ENCODE data around the gene TUT7. TPM values are rescaled to one million over a fixed set of nuclear protein-coding genes. Genes with fewer than 3 reads are reported as not detected.

Gene TUT7
- total RNA-seq, 2 experiments from 2014 or later = 29.2 to 43.4 TPM

- Histone ChIP-seq H3K79me2 (ENCODE audit: insufficient read depth, low read depth, low read length) (peaks cover 69% of the 10 kb centered on the region), H4K20me1 (ENCODE audit: insufficient read depth, low read length) (peaks cover 18% of the 10 kb centered on the region)
- TF ChIP-seq EZH2phosphoT487 (IDR thresholded peaks at IDR 0.05; ENCODE audit: borderline replicate concordance, low read depth, low read length) (no peak), CTCF (conservative IDR thresholded peaks at IDR 0.05; ENCODE audit: low read length) (no peak)
Observed at GRCh38 chr9:86277072-86277471, 77.1 kb downstream of the TUT7 start.

GRCh38 chr9:86275962-86276361 is 78.2 kb downstream of the TUT7 start:
- TF ChIP-seq CTCF (conservative IDR thresholded peaks at IDR 0.05; ENCODE audit: low read length) (peak; percentile 49), EZH2phosphoT487 (IDR thresholded peaks at IDR 0.05; ENCODE audit: borderline replicate concordance, low read depth, low read length) (no peak)
- H3K4me1 ChIP-seq (ENCODE audit: insufficient read depth, low read length, poor library complexity, severe bottlenecking) = peaks cover 6% of the 10 kb centered on the region
- DNase-seq (ENCODE audit: low spot score) = peak; percentile 33

More at GRCh38 chr9:86277072-86277471, 77.1 kb downstream of the TUT7 start:
- Histone ChIP-seq H3K27ac (ENCODE audit: low read depth, low read length, poor library complexity, severe bottlenecking) (no peak overlapping the region), H3K36me3 (ENCODE audit: insufficient read depth, low read length) (peaks cover 44% of the 10 kb centered on the region), H3K4me1 (ENCODE audit: insufficient read depth, low read length, poor library complexity, severe bottlenecking) (peaks cover 7% of the 10 kb centered on the region), H3K9me3 (ENCODE audit: low read length) (no peaks in the 10 kb centered on the region), H3K9me2 (ENCODE audit: insufficient read depth, low read length) (no peaks in the 10 kb centered on the region), H3K4me3 (ENCODE audit: low read depth, low read length, poor library complexity, severe bottlenecking) (no peak overlapping the region), H2AFZ (ENCODE audit: low read length) (no peak overlapping the region), H3K4me2 (ENCODE audit: low read length) (no peak overlapping the region)
- CTCF ChIA-PET (ENCODE audit: unreplicated experiment) = no interaction called here
- intact Hi-C loops (cut with micrococcal nuclease; ENCODE audit: unreplicated experiment) = no loop called here
- no TSS peak for BruUV-seq (replicated peaks)
- no peak for DNase-seq (ENCODE audit: low spot score)
- POLR2A ChIA-PET = interaction anchor here (0.9 to 1.0 kb wide), 2 partner anchors 8 to 18 kb away, joined by 3 read pairs; no protein-coding TSS in a partner anchor

More at GRCh38 chr9:86275962-86276361, 78.2 kb downstream of the TUT7 start:
- peaks cover 17% of the 10 kb centered on the region for H4K20me1 ChIP-seq (ENCODE audit: insufficient read depth, low read length)
- H3K79me2 ChIP-seq (ENCODE audit: insufficient read depth, low read depth, low read length) = peaks cover 61% of the 10 kb centered on the region
- no peaks in the 10 kb centered on the region for H3K9me2 ChIP-seq (ENCODE audit: insufficient read depth, low read length)
- H3K36me3 ChIP-seq (ENCODE audit: insufficient read depth, low read length) = peaks cover 55% of the 10 kb centered on the region
- no peak overlapping the region for H3K27ac ChIP-seq (ENCODE audit: low read depth, low read length, poor library complexity, severe bottlenecking)
- ChIA-PET POLR2A (interaction anchor here (0.6 to 1.2 kb wide), 2 partner anchors 9 to 56 kb away, joined by 3 to 4 read pairs; no protein-coding TSS in a partner anchor), CTCF (ENCODE audit: unreplicated experiment) (interaction anchor here (0.6 kb wide), 1 partner anchor 15 kb away, joined by 3 read pairs; no protein-coding TSS in a partner anchor)
- no peak overlapping the region for H2AFZ ChIP-seq (ENCODE audit: low read length)
- intact Hi-C loops (cut with micrococcal nuclease; ENCODE audit: unreplicated experiment) = no loop called here
- H3K9me3 ChIP-seq (ENCODE audit: low read length) = no peaks in the 10 kb centered on the region
- no peak overlapping the region for H3K4me2 ChIP-seq (ENCODE audit: low read length)
- no peak overlapping the region for H3K4me3 ChIP-seq (ENCODE audit: low read depth, low read length, poor library complexity, severe bottlenecking)
- no TSS peak for BruUV-seq (replicated peaks)
